HG02938 (cell line): Measurements from ENCODE around the gene SMIM41.

Experiments
- ATAC-seq: cut with Tn5 transposase; IDR thresholded peaks from one replicate; pipeline ENCODE4 v1.9.1; 2021; ENCODE audit warnings: mild to moderate bottlenecking, moderate library complexity; ENCODE audit not compliant: unreplicated experiment

Gene SMIM41

DNA sequence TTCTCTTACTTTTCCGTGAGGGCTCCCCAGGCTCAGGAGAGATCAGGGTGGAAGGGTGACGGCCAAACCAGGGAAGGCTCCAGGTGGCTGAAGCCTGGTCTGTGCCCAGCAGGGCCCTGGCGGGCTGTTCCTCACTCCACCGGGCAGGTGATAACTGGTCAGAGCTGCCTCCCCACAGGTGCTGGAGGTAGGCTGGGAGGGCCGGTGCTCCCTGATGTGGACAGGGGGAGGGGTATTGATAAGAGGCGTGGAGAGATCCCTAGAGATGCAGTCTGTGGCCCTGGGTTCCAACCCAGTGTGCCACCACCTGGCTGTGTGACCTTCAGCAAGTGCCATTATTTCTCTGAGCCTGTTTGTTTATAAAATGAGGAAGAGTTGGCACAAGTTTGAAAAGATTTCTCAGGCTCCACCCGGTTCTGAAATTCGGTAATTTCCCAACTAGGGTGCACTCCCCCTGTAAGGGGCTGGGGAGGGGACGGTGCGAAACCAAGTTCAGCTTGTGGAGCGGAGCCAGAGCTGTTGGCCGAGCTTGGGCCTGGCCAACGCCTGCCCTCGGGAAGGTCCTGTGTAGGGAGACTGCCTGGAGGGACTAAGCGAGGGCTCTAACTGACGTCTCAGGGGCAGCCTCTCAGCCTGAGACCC lies 29.3 kb upstream of the SMIM41 start:
- ATAC-seq, result no peak

DNA sequence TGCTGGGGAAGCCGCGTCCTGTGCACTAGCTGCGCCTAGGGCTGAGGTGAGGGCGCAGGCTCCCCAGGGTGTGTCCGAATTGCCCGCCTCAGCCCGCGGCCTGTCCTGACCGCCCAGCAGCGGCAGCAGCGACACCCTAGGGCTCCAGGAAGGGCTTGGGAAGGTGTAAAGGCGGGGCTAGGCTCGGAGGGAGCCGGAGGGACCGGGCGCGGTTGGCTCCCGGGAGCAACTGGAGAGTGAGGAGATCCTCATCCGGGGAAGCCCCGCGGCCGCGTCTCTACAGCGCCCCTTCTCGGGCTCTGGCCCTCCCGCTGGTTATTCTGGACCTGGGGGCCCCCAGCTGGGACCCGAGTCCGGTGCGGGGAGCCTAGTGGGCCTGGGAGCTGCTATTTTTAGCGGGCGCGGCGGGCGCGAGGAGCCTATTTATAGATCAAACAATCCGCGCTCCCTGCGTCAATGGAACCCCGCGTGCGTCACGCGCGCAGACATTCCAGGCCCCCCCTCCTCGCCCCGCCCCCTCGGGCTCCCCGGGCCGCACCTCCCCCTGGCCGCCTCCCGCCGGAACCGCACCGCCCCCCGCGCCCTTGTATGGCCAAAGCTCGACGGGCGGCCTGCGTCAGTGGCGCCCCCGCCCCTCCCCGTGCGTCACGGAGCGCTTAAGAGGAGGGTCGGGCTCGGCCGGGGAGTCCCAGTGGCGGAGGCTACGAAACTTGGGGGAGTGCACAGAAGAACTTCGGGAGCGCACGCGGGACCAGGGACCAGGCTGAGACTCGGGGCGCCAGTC lies 28.6 kb upstream of the SMIM41 start, which contains the start of gene NR4A1:
Gene NR4A1 (plus strand): TSS at position 685 of the 784 bp plus-strand sequence. CDS start 2,887 bp downstream, outside the sequence.
- peak; percentile 63 for ATAC-seq

DNA sequence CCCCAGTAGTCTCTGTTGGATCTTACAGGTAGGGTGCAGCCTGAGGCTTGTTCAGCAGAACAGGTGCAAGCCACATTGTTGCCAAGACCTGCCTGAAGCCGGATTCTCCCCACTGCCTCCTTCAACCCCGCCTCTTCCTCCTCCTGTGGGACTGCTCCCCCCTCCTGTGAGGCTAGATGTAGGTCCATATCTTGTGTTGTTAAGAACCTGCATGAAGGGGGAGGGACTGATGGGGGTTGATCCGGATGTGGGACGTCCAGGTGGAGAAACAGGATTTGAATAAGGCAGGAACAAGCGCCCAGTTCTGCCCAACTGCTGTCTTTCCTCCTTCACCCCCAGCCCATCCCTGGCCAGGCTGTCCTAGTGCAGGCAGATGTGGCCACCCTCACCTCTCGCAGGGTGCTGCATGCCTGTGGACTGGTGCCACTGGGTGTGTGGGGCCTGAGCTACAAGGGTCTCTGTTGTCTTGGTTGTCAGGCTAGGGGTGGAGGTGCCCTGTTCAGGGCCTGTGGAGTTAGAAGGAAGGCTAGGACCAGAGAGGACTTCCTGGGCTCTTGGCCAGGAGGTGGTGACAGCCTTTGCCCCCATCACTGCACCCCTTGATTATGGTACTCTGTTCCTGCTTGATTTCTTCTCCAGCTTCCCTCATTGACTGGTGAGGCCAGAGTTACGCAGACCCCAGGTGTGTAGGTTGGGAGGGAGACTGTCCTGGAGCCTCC lies 26.9 kb upstream of the SMIM41 start:
- no peak for ATAC-seq

DNA sequence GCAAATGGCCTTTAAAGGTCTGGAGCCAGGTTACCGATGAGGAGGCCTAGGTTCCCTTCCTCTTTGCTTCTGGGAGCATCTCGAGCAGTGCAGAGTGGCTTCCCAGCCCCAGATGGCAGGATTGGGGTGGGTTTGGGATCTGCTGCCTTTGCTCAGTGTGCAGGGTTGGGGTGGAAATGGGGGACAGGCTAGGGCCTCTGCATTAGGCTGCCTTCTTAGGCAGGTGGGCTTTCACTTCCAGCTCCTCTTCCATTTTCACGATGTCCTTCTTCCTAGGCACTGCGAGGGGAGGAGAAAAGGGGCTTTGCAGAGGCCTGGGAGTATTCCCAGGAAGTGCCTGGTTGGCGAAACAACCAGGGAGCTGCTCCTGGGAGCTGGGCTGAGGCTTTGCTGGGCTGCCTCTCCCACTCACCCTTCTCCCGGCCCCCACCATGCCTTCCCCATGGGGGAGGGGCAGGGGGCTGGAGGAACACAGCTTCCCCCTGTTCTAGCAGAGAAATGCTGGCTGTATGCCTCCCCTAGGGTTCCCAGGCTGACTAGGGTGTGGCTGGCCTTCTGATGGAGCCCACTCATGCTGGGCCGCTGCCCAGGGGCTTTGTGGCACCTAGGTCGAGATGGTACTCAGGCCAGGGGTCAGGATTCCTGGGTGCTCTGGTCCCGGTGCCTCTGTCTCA lies 25.8 kb upstream of the SMIM41 start:
- no peak for ATAC-seq

DNA sequence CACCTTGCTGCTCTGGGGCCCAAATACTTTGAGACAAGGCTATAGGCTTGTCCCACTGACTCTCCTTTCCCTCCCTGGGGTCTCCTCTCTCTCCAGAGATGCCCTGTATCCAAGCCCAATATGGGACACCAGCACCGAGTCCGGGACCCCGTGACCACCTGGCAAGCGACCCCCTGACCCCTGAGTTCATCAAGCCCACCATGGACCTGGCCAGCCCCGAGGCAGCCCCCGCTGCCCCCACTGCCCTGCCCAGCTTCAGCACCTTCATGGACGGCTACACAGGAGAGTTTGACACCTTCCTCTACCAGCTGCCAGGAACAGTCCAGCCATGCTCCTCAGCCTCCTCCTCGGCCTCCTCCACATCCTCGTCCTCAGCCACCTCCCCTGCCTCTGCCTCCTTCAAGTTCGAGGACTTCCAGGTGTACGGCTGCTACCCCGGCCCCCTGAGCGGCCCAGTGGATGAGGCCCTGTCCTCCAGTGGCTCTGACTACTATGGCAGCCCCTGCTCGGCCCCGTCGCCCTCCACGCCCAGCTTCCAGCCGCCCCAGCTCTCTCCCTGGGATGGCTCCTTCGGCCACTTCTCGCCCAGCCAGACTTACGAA lies 25.2 kb upstream of the SMIM41 start:
- ATAC-seq, result no peak

DNA sequence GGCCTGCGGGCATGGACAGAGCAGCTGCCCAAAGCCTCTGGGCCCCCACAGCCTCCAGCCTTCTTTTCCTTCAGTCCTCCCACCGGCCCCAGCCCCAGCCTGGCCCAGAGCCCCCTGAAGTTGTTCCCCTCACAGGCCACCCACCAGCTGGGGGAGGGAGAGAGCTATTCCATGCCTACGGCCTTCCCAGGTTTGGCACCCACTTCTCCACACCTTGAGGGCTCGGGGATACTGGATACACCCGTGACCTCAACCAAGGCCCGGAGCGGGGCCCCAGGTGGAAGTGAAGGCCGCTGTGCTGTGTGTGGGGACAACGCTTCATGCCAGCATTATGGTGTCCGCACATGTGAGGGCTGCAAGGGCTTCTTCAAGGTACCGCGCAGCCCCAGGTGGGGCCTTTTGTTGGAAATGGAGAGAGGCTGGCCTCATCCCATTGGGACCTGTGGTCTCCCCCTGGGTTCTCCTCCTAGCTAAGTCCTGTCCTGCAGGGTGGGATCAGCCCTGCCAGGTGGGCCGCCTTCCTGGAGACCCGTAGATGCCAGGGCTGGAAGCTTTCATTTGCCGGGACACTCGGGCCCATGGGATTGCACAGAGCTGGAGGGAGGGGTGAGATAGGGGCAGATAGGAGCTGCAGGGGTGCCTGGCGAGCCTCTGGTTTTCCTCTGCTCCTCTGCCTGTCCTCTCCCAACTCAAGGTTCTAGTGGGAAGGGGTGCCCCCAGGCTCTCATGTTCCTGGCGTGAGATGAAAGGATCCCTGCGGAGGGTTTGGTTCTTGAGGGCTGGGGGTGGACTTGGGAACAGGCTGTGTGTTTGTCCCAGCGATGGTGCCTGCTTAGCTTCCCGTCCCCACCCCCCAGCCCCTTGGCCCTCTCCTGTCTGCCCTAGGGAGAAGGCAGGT lies 24.4 kb upstream of the SMIM41 start:
- no peak for ATAC-seq

DNA sequence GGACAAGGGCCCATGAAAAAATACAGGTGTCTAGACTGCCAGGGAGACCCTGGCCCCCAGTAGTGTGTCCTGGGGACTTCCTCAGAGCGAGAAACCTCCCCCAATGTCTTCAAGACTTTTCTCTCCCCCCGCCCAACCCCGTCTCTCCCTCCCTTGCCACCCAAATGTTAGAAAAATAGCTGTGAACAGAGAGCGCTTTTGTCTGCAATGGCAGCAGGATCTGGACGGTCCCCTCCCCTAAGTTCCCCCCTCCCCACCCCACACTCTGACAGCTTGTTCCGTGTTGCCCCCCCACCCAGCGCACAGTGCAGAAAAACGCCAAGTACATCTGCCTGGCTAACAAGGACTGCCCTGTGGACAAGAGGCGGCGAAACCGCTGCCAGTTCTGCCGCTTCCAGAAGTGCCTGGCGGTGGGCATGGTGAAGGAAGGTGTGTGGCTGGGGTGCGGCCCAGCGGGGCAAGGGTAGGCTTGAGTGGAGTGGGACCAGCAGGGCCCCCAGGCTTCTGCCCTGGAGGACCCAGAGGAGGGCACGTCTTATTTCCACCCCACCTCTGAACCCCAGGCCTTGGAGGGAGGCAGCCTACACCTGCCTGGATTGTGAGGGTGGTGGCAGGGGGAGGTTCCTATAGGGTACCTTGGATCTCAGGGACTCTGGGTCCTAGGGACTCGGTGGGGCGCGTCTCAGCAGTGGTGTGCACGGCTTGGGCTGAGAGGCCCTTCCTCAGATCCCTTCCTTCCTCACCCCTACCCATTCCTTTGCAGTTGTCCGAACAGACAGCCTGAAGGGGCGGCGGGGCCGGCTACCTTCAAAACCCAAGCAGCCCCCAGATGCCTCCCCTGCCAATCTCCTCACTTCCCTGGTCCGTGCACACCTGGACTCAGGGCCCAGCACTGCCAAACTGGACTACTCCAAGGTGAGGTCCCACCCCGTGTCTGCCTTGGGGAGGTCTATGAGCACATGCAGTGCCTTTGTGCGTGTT lies 23.5 kb upstream of the SMIM41 start:
- no peak for ATAC-seq

DNA sequence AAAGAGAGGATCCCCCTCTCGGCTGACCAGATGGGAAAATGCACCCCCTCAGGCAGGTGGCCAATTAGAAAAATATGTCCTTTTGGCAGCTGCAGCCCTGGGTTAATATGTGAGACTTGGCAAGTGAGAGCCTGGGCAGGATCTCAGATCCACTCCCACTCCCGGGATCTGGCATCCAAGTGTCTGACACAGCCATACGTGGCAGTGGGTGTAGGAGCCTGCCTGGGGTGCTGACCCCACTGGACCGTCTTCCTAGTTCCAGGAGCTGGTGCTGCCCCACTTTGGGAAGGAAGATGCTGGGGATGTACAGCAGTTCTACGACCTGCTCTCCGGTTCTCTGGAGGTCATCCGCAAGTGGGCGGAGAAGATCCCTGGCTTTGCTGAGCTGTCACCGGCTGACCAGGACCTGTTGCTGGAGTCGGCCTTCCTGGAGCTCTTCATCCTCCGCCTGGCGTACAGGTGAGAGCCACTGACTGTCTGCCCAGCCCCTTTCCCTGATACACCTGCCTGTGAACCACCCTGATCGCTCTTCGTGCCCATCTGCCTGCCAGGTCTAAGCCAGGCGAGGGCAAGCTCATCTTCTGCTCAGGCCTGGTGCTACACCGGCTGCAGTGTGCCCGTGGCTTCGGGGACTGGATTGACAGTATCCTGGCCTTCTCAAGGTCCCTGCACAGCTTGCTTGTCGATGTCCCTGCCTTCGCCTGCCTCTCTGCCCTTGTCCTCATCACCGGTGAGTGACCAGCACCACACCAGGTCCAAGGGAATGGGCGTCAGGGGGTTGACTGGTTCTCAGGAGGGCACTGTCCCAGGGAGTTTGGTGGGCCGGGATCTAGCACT lies 22.5 kb upstream of the SMIM41 start:
- no peak for ATAC-seq

DNA sequence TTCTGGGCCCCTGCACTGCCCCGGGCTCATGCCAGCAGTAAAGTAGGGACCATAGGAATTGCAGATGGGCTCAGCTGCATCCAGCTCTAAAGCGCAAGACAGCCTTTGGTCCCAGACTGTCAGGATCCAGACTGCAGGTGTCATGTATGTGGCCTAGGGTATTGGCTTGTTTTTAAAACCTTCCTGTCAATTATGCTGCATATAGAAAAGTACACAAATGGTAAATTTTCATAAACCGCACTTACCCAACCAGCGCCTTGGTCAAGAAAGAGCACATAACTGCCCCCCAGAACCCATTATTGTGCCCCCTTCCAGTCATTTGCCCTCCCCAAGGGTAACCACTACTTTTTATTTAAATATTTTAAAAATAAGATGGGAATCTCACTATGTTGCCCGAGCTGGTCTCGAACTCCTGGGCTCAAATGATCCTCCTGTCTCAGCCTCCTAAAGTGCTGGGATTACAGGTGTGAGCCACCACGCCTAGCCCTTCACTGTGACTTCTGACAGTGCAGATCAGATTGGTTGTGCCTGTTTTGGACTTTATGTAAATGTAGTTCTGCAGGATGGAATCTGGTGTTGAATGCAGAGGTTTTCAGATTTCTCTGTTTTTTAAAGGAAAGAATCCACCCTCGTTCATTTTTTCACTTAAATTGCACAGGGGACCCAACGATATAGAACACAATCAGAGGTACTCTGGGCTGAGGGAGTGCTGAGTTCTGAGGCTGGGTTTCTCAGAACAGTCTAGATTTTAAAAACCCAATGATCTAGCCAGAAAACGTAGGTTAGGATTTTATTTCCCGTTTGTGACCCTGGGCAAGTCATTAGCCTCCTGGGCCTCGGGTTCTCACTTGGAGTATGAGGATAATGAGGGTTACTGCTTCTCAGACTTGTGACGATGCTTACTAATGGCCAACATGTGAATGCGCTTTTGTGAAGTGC lies 21.6 kb upstream of the SMIM41 start:
- ATAC-seq, result no peak

DNA sequence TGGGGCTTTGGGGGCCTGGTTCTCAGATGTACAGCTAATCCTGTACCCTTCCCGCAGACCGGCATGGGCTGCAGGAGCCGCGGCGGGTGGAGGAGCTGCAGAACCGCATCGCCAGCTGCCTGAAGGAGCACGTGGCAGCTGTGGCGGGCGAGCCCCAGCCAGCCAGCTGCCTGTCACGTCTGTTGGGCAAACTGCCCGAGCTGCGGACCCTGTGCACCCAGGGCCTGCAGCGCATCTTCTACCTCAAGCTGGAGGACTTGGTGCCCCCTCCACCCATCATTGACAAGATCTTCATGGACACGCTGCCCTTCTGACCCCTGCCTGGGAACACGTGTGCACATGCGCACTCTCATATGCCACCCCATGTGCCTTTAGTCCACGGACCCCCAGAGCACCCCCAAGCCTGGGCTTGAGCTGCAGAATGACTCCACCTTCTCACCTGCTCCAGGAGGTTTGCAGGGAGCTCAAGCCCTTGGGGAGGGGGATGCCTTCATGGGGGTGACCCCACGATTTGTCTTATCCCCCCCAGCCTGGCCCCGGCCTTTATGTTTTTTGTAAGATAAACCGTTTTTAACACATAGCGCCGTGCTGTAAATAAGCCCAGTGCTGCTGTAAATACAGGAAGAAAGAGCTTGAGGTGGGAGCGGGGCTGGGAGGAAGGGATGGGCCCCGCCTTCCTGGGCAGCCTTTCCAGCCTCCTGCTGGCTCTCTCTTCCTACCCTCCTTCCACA lies 20.7 kb upstream of the SMIM41 start:
- no peak for ATAC-seq

DNA sequence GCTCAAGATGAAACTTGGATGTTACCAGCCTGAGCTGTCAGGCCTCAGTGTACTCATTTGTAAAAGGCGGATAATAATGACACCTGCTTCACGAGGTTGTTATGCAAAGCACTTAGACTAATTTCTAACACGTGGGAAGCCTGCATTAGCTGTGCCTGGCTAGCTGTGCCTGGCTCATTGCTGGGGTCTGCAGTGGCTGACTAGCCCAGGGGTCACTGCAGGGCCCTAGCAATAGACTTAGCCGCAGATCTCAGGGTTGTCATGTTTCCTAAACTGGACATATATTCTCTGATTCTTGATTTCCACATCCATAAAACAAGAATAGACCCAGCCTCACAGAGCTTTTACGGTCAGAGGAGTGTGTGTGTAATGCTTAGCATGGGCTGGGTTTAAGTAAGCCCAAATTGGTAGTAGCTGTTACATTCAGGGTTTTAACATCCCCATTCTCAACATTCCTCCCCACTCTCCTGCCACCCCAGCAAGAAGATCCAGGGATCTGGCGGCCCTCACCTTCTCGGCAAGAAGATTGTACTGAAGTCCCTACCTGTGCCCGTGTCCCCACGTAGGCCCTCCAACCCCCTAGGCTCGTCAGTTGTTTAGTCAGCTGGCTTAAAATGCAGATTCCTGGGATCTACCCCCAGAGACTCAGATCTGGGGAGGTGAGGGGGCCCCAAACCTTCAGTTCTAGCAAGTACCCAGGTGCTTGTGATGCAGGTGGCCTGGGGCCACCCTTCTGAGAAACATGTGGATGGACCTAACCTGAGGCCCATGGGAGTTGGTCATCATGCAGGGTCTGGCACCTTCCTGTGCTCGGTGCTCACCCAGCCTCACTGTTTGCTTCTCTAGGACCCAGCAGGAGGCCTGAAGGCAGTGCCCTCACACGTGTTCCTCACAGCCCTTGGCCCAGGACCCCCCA lies 19.7 kb upstream of the SMIM41 start:
- no peak for ATAC-seq

DNA sequence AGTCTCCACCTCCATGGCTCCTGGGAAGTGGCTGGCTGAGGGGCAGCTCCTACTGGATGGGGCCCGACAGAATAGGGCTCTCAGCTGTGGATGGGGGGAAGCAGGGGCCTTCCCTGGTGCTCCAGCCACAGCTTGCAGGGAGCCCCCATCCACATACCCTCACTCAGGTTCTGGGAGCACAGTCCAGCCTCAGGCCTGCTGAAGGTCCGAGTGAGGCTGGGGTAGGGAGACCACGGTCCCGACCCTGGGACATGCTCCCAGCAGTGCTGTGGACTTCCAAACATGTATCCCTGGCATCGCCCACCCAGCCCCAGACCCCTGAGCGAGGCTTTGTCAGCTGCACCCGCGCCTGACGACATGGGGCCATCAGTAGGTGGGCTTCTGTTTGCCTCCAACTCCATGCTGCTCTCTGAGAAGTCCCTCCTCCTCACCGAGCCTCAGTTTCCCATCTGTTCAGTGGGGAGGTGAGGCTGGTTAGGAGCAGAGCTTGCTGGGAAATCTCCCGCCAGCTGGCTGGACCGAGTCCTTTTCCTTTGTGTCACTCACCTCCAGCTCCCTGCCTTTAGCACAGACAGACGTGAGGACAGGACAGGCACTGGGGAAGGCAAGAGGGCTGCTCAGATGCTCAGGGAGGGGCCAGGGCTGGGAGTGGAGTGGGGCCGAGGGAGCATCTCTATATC lies 18.9 kb upstream of the SMIM41 start:
- ATAC-seq, result no peak

DNA sequence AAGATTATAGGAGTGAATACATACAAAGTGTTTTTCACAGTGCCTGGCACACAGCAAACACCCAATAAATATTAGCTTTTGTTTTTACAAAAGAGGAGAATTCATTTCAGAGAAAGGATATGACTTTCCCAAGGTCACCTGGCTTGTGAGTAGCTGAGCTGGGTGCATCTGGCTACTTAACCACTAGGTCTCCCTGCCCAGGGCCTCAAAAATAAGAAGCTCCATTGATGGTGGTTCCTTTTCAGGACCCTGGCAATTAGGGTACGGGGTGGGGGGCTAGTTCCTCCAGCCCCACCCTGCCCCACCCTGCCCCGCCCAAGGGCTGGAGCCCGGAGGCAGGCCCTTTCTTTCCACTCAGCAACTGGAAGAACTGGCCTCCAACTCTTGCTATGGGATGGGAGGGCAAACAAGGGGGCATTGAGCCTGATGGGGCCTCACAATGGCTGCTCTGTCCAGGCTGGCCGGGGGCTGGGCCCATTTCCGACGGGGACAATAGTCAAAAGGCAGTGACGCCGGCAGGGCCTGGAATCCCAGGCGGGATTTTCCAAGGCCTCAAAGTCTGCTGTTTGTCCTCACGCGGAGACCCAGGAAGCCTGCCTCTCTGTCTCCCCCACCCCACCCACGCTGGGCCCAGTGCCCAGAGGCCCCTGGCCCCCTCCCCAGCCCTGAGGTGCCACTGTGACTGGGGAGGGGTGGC lies 17.9 kb upstream of the SMIM41 start:
- ATAC-seq, result no peak
